ENCODE measurements around the gene PALM2AKAP2.

The PALM2AKAP2 gene

DNA sequence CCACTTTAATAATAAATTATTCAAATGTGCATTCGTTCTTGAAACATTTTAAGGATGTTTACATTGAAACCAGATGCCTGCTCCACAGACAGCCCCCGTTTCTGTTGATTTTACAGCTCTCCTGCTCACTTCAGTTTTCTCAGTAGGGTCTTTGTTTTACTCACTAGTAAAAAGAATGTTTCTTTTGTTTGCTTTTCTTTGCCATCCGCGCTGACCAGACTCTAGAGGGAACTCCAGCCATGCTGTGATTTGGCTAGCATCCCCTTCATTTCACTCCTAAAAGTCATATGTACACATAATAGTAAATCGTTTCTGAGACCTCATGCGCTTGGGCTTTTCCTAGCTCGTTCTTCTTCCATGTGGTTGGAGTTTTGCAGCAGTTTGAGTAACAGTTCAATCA lies 28.7 kb upstream of the PALM2AKAP2 start:
- 55 to 63% methylated on average over 5 of the region's 7 CpGs for WGBS, 2 experiments (ENCODE audit: insufficient coverage in 2 of 2)
- Histone ChIP-seq H3K9me3 (ENCODE audit: control insufficient read depth, low read length) (no peaks in the 10 kb centered on the region), H3K27ac (ENCODE audit: low read depth, low read length, severe bottlenecking) (peak overlapping the region; percentile 68), H3K4me3 (ENCODE audit: extremely low read depth, insufficient read depth, low read length, poor library complexity, severe bottlenecking) (no peak overlapping the region), H3K4me1 (ENCODE audit: control insufficient read depth, insufficient read depth, low read length, poor library complexity, severe bottlenecking) (peaks cover 26% of the 10 kb centered on the region), H3K36me3 (ENCODE audit: control insufficient read depth, insufficient read depth, low read length) (no peaks in the 10 kb centered on the region)

GRCh38 chr9:109753308-109753707 lies 26.7 kb upstream of the PALM2AKAP2 start:
- WGBS, 2 experiments (ENCODE audit: insufficient coverage in 2 of 2) = 90 to 97% methylated on average over 5 of the region's 5 CpGs
- Histone ChIP-seq H3K36me3 (ENCODE audit: control insufficient read depth, insufficient read depth, low read length) (no peaks in the 10 kb centered on the region), H3K27ac (ENCODE audit: low read depth, low read length, severe bottlenecking) (no peak overlapping the region), H3K9me3 (ENCODE audit: control insufficient read depth, low read length) (no peaks in the 10 kb centered on the region), H3K4me1 (ENCODE audit: control insufficient read depth, insufficient read depth, low read length, poor library complexity, severe bottlenecking) (peaks cover 22% of the 10 kb centered on the region), H3K4me3 (ENCODE audit: extremely low read depth, insufficient read depth, low read length, poor library complexity, severe bottlenecking) (no peak overlapping the region)

GRCh38 chr9:109755040-109755439 lies 25.0 kb upstream of the PALM2AKAP2 start:
- no peak overlapping the region for H3K27ac ChIP-seq (ENCODE audit: low read depth, low read length, severe bottlenecking)
- H3K36me3 ChIP-seq (ENCODE audit: control insufficient read depth, insufficient read depth, low read length) = no peaks in the 10 kb centered on the region
- H3K4me1 ChIP-seq (ENCODE audit: control insufficient read depth, insufficient read depth, low read length, poor library complexity, severe bottlenecking) = peaks cover 17% of the 10 kb centered on the region
- H3K4me3 ChIP-seq (ENCODE audit: extremely low read depth, insufficient read depth, low read length, poor library complexity, severe bottlenecking) = no peak overlapping the region
- WGBS, 2 experiments (ENCODE audit: insufficient coverage in 2 of 2) = 100% methylated on average over 1 to 2 of the region's 2 CpGs
- no peaks in the 10 kb centered on the region for H3K9me3 ChIP-seq (ENCODE audit: control insufficient read depth, low read length)

- H3K9me3 ChIP-seq (ENCODE audit: control insufficient read depth, low read length) = no peaks in the 10 kb centered on the region
- no peaks in the 10 kb centered on the region for H3K36me3 ChIP-seq (ENCODE audit: control insufficient read depth, insufficient read depth, low read length)
- no peak overlapping the region for H3K4me3 ChIP-seq (ENCODE audit: extremely low read depth, insufficient read depth, low read length, poor library complexity, severe bottlenecking)
- H3K27ac ChIP-seq (ENCODE audit: low read depth, low read length, severe bottlenecking) = no peak overlapping the region
- WGBS, 2 experiments (ENCODE audit: insufficient coverage in 2 of 2) = 80 to 86% methylated on average over 1 of the region's 3 CpGs
- H3K4me1 ChIP-seq (ENCODE audit: control insufficient read depth, insufficient read depth, low read length, poor library complexity, severe bottlenecking) = peaks cover 11% of the 10 kb centered on the region
These were observed 20.4 kb upstream of the PALM2AKAP2 start for GRCh38 chr9:109759589-109759988.

GRCh38 chr9:109765278-109765677 lies 14.7 kb upstream of the PALM2AKAP2 start:
- Histone ChIP-seq H3K4me1 (ENCODE audit: control insufficient read depth, insufficient read depth, low read length, poor library complexity, severe bottlenecking) (peaks cover 26% of the 10 kb centered on the region), H3K4me3 (ENCODE audit: extremely low read depth, insufficient read depth, low read length, poor library complexity, severe bottlenecking) (no peak overlapping the region), H3K36me3 (ENCODE audit: control insufficient read depth, insufficient read depth, low read length) (no peaks in the 10 kb centered on the region), H3K9me3 (ENCODE audit: control insufficient read depth, low read length) (no peaks in the 10 kb centered on the region), H3K27ac (ENCODE audit: low read depth, low read length, severe bottlenecking) (no peak overlapping the region)
- WGBS, 2 experiments (ENCODE audit: insufficient coverage in 2 of 2) = 100% methylated on average over 1 of the region's 2 CpGs

- peaks cover 32% of the 10 kb centered on the region for H3K4me1 ChIP-seq (ENCODE audit: control insufficient read depth, insufficient read depth, low read length, poor library complexity, severe bottlenecking)
- no peak overlapping the region for H3K4me3 ChIP-seq (ENCODE audit: extremely low read depth, insufficient read depth, low read length, poor library complexity, severe bottlenecking)
- H3K9me3 ChIP-seq (ENCODE audit: control insufficient read depth, low read length) = no peaks in the 10 kb centered on the region
- H3K27ac ChIP-seq (ENCODE audit: low read depth, low read length, severe bottlenecking) = no peak overlapping the region
- 72 to 79% methylated on average over 3 of the region's 3 CpGs for WGBS, 2 experiments (ENCODE audit: insufficient coverage in 2 of 2)
- no peaks in the 10 kb centered on the region for H3K36me3 ChIP-seq (ENCODE audit: control insufficient read depth, insufficient read depth, low read length)
These were observed 14.2 kb upstream of the PALM2AKAP2 start for GRCh38 chr9:109765830-109766229.

DNA sequence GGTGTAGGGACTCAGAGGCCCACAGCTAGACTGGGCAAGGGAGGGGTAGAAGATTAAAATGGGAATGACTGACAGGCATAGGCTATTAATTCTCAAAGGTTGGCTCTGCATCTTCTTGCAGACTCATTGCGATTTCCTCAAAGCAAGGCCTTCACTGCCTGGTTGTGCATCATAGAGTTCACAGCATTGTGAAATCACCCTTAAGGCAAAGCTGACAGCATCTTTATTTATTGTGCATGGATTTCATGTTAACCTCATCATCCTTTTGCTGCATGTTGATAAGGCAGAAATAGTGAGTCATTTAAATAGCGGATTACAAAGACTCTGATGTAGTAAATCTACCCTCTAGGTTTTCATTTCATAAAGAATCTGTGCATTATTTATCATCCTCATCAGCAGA lies 13.6 kb upstream of the PALM2AKAP2 start:
- 83 to 92% methylated on average over 1 of the region's 2 CpGs for WGBS, 2 experiments (ENCODE audit: insufficient coverage in 2 of 2)
- Histone ChIP-seq H3K27ac (ENCODE audit: low read depth, low read length, severe bottlenecking) (no peak overlapping the region), H3K4me3 (ENCODE audit: extremely low read depth, insufficient read depth, low read length, poor library complexity, severe bottlenecking) (no peak overlapping the region), H3K36me3 (ENCODE audit: control insufficient read depth, insufficient read depth, low read length) (no peaks in the 10 kb centered on the region), H3K4me1 (ENCODE audit: control insufficient read depth, insufficient read depth, low read length, poor library complexity, severe bottlenecking) (peaks cover 37% of the 10 kb centered on the region), H3K9me3 (ENCODE audit: control insufficient read depth, low read length) (no peaks in the 10 kb centered on the region)

GRCh38 chr9:109767404-109767803 lies 12.6 kb upstream of the PALM2AKAP2 start:
- 8 to 21% methylated on average over 4 of the region's 4 CpGs for WGBS, 2 experiments (ENCODE audit: insufficient coverage in 2 of 2)
- Histone ChIP-seq H3K4me3 (ENCODE audit: extremely low read depth, insufficient read depth, low read length, poor library complexity, severe bottlenecking) (no peak overlapping the region), H3K36me3 (ENCODE audit: control insufficient read depth, insufficient read depth, low read length) (no peaks in the 10 kb centered on the region), H3K4me1 (ENCODE audit: control insufficient read depth, insufficient read depth, low read length, poor library complexity, severe bottlenecking) (peaks cover 45% of the 10 kb centered on the region), H3K9me3 (ENCODE audit: control insufficient read depth, low read length) (no peaks in the 10 kb centered on the region), H3K27ac (ENCODE audit: low read depth, low read length, severe bottlenecking) (no peak overlapping the region)

GRCh38 chr9:109767814-109768213 lies 12.2 kb upstream of the PALM2AKAP2 start:
- H3K27ac ChIP-seq (ENCODE audit: low read depth, low read length, severe bottlenecking) = no peak overlapping the region
- peaks cover 43% of the 10 kb centered on the region for H3K4me1 ChIP-seq (ENCODE audit: control insufficient read depth, insufficient read depth, low read length, poor library complexity, severe bottlenecking)
- 64 to 100% methylated on average over 1 of the region's 1 CpG for WGBS, 2 experiments (ENCODE audit: insufficient coverage in 2 of 2)
- no peak overlapping the region for H3K4me3 ChIP-seq (ENCODE audit: extremely low read depth, insufficient read depth, low read length, poor library complexity, severe bottlenecking)
- H3K9me3 ChIP-seq (ENCODE audit: control insufficient read depth, low read length) = no peaks in the 10 kb centered on the region
- H3K36me3 ChIP-seq (ENCODE audit: control insufficient read depth, insufficient read depth, low read length) = no peaks in the 10 kb centered on the region

DNA sequence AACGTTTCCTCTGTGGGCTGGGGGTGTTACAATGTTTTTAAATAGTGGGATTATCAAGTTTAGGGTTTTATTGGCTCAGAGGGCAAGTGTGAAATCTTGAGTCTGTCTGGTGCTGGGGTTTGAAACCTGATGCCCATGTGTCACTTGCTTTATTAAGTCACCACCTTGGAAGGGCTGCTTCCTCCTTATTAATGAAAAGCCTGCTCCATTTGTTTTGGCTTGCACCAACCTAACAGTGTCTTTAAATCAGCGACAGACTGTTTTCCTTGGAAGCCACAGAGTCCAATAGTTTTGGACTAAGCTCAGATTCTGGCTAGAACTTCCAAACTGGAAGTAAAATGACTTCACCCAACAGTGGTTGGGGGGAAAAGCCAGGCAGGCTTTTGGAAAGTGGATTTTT lies 10.7 kb upstream of the PALM2AKAP2 start:
- no peak overlapping the region for H3K27ac ChIP-seq (ENCODE audit: low read depth, low read length, severe bottlenecking)

DNA sequence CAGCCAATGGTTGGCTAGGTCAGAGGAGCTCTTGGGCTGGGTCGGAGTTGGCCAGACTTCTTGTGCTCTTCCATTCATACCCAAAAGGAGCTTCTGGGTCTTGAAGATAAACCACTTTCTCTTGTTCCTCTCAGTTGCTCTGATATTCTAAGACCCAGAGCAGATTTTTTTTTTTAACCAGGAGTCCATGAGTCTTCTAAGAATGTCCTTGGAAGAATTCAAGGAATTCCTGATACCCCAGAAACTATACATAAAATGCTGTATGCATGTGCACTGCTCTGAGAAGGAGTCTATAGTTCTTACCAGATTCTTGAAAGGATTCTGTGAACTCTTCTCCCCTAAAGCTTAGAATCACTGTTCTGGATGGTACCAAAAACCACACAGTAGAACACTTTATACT lies 9.9 kb upstream of the PALM2AKAP2 start:
- WGBS, 2 experiments (ENCODE audit: insufficient coverage in 2 of 2) = 100% methylated on average over 1 of the region's 1 CpG
- H3K4me3 ChIP-seq (ENCODE audit: extremely low read depth, insufficient read depth, low read length, poor library complexity, severe bottlenecking) = no peak overlapping the region

More for the DNA sequence above, 10.7 kb upstream of the PALM2AKAP2 start:
- Histone ChIP-seq H3K4me3 (ENCODE audit: extremely low read depth, insufficient read depth, low read length, poor library complexity, severe bottlenecking) (no peak overlapping the region), H3K4me1 (ENCODE audit: control insufficient read depth, insufficient read depth, low read length, poor library complexity, severe bottlenecking) (peaks cover 39% of the 10 kb centered on the region), H3K9me3 (ENCODE audit: control insufficient read depth, low read length) (no peaks in the 10 kb centered on the region), H3K36me3 (ENCODE audit: control insufficient read depth, insufficient read depth, low read length) (no peaks in the 10 kb centered on the region)
- 94% methylated on average over 2 of the region's 2 CpGs; no CpG with 5 or more reads in 1 of the 2 experiments for WGBS, 2 experiments (ENCODE audit: insufficient coverage in 2 of 2)

More for the DNA sequence above, 9.9 kb upstream of the PALM2AKAP2 start:
- Histone ChIP-seq H3K9me3 (ENCODE audit: control insufficient read depth, low read length) (no peaks in the 10 kb centered on the region), H3K36me3 (ENCODE audit: control insufficient read depth, insufficient read depth, low read length) (no peaks in the 10 kb centered on the region), H3K4me1 (ENCODE audit: control insufficient read depth, insufficient read depth, low read length, poor library complexity, severe bottlenecking) (peaks cover 39% of the 10 kb centered on the region), H3K27ac (ENCODE audit: low read depth, low read length, severe bottlenecking) (peak overlapping the region; percentile 90)

Measured in mesodermal cell (in vitro differentiated cells).